HS-27A (cell line): Measurements from ENCODE around the gene RRBP1.

Experiments
- DNase-seq: peaks from one replicate; pipeline ENCODE4 v3.0.0-alpha.2; 2012; ENCODE audit warnings: low read depth, missing footprints

RRBP1 gene

DNA sequence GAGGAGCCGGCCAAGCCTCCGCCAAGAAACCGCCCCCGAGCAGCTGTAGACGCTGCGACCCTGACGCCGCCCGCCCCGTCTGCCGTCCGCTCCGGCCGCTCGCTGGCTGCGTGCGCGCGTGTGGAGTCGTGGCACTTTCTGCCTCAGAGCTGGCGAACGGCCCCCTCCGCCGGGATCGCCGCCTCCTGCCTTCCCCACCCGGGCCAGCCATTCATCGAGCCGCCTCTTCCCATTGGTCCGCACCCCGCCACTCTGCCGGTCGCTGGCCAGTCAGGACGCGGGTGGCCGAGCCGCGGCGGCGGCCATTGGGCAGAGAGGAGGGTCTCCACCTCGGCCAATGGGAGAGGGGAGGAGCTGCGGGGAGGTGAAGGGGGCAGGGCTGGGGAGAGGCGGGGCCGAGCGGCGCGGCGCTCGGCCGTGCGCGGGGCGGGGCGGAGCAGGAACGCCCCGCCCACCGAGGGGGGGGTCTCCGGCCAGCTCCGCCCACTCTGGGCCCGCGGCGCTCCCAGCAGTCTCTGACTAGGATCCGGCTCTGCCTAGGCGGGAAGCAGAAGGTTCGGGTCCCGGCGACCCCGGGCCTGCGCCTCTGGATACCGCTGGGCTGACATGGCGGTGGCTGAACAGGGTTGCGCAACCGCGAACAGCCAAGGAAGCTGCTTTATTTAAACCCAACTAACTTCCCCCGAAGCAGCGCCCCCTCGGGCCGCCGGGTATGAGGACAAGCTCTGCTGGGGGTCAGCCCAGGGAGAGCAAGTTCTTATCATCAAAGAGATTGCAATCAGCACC, at the start of gene RRBP1:
Gene RRBP1 (minus strand): TSS at position 140 of the 786 bp plus-strand sequence. CDS start 21,735 bp downstream, outside the sequence.
- peak; percentile 90 for DNase-seq

GRCh38 chr20:17731233-17731632, 49.2 kb upstream of the RRBP1 start:
- no peak for DNase-seq

GRCh38 chr20:17730071-17730470, 48.0 kb upstream of the RRBP1 start:
- no peak for DNase-seq

DNA sequence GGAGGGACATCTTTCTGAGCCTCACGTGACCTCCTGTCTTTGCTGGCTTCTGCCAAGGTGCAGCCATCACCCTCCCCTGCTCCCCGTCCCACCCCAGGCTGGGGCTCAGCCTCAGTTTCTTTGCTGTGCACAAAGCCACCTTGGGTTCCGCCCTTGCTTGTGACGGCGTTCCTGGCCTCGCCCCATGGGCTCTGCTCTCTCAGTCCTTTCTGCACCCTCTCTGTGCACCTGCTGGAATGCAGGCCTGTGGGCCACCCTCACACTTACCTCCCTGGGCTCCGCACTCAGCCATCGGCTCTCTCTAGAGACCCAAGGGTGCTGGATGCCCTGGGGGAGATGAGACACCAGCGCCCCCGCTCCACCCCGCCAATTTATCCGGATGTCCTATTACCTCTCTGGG, 46.0 kb upstream of the RRBP1 start:
- no peak for DNase-seq

- no peak for DNase-seq
Measured at GRCh38 chr20:17727351-17727750, 45.3 kb upstream of the RRBP1 start.

- DNase-seq = no peak
Measured at GRCh38 chr20:17726902-17727301, 44.9 kb upstream of the RRBP1 start.

DNA sequence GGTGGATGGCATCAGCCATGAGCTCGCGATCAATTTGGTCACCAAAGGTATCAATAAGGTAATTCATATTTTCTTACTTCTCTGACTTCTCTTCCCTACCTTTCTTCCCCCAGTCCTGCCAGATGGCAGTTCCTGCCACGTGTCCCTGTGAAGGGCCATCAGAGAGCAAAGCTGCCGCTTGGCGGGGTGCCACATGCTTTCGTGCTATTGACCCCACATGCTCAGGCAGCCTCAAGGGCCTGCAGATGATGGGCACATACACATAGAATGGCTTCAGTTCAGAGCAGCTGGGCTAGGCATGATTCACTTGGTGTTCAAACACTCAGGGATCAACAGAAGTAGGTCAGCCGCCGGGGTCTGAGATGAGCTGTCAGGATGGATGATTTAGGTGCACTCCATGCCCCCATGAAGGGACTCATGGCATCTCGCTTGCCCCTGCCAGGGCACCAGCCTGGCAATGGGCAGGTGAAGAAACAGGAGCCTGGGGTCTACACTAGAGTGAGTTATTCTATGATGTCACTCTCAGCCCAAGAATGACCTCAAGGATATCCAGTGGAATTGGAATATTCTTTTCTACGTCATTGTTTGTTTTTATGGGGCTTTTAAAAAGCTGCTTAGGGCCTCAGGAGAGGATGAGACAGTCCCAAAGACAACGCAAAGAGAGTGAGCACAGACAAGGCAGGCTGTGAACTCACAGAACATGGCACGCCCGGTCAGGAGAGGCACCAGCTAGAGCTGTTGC, 43.2 kb upstream of the RRBP1 start:
- no peak for DNase-seq

GRCh38 chr20:17723301-17723691, 41.3 kb upstream of the RRBP1 start:
- DNase-seq = no peak

- no peak for DNase-seq
Measured at GRCh38 chr20:17722493-17723300, 40.7 kb upstream of the RRBP1 start.

DNA sequence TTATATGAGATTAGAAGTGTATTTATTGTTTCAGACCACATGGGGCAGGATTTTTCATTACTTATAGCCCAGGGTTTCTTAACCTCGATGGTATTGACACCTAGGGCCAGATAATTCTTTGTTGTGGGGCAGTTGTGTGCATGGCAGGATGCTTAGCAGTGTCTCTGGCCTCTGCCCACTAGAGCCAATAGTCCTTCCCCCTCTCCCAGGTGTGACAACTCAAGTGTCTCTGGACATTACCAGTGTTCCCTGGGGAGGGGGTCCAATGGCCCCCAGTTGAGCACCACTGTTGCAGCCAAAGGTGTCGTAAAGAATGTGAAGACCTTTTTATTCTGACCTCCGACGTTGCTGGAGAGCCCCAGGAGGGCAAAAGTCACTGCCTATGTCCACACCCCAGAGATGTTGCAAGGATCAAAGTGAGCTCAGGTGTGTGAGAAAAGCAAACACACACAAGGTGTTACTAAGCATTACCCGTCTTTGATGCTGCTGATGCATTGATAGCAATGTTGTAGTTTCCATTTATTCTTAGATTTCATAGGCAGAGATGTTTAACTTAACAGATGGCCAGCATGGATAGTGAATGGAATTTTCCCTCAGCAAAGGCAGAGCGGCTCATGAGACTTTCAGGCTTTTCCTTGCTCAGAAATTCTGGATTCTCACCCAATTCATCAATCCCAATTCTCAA, 39.9 kb upstream of the RRBP1 start:
- DNase-seq = no peak

GRCh38 chr20:17720755-17721154, 38.7 kb upstream of the RRBP1 start:
- DNase-seq = no peak

GRCh38 chr20:17716331-17716730, 34.3 kb upstream of the RRBP1 start:
- no peak for DNase-seq

GRCh38 chr20:17715075-17715474, 33.0 kb upstream of the RRBP1 start:
- no peak for DNase-seq

DNA sequence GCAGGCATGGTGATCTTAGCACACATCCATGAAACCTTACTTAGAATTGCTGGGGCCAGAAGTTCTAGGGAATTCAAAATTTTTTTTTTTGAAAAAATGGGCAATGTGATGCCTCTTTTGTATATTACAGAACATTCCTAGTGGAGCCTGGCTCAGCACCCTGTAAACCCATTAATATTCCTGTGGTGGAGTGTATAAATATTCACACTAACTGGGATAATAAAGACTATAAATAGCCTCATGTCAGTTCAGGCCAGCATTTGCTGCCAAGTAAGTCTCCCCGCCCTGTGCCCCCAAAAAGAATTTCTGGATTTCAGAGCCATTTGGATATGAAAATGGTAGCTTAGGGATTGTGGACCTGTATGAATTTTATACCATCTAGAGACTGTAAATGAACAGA, 32.6 kb upstream of the RRBP1 start:
- DNase-seq = no peak

DNA sequence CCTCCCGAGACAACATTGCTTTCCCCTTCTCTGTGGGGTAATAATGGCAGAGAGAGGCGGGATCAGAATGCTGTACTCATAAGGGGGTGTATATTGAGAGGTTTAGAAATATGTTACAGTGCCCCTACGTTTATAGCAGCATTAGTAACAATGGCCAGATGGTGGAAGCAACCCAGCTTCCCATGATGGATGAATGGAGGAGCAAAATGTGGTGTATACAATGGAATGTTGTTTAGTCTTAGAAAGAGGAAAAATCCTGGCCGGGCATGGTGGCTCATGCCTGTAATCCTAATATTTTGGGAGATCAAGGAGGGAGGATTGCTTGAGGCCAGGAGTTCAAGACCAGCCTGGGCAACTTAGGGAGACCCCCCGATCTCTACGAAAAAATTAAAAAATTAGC, 30.7 kb upstream of the RRBP1 start:
- DNase-seq = no peak

GRCh38 chr20:17712201-17712600, 30.2 kb upstream of the RRBP1 start:
- no peak for DNase-seq

- DNase-seq = no peak
Measured at GRCh38 chr20:17711267-17711627, 29.2 kb upstream of the RRBP1 start.

DNA sequence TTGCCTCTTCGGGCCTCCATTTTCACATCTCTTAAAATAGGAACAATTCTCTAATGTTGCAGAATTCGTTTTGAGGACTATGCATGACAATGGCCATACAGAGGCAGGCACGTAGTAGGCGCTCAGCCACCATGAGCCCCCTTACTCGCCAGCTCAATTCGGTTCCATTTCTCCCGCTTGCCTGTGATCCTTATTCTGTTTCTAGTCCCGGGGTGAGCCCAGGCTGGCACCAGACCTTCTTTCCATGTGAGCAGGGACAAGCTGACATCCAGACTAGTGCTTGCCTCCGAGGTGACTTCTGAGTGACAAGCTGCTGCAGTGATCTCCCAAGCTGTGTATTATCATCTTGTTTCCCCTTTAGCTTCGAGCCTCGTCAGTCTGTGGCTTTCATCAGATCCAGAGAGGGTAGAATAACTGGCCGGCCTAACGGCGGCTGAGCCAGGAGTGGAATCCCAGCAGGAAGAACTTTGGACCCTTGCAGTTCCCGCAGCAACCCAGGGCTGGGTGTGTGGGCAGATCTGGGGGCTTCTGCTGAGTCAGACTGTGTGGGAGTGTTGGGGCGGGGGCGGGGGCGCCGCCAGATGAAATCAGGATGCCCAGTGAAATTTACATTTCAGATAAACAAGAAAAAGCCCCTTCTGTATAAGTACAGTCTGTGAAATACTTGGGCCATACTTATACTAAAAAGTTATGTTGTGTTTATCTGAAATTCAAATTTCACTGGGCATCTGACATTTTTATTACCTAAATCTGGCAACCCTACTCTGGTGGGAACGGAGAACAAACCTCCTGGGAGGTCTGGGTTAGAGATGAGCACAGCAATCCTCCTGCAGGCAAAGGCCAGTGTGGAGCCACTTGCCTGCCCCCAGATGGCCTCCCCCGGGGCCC, 28.6 kb upstream of the RRBP1 start:
- DNase-seq = no peak

- DNase-seq = no peak
Measured at GRCh38 chr20:17709361-17710293, 27.6 kb upstream of the RRBP1 start.
